ENCODE measurements around the gene CST3.
A peak's percentile ranks its signal among the peaks of the same experiment; 100 is the strongest.
"Not testable (repeated sequence)": the region's sequence is repeated elsewhere in the genome, so short reads cannot be mapped to it uniquely, and the experiment has no call there.

CST3 gene

DNA sequence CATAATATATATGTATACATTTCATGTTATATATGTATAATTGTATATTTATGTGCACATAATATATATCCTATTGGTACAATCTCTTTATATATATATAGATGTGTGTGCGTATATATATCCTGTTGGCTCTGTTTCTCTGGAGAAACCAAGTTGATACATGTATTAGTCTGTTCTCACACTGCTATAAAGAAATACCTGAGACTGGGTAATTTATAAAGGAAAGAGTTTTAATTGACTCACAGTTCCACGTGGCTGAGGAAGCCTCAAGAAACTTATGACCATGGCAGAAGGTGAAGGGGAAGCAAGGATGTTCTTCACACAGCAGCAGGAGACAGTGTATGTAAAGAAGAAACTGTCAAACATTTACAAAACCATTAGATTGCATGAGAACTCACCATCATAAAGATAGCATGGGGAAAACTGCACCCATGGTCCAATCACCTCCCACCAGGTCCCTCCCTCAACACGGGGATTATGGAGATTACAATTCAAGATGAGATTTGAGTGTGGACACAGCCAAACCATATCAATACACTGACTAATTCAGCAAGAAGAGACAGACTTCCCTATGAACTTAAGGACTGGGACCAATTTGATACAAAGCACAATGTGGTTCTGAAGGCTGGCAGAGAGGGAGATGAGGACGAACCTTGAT is 14.0 kb downstream of the CST3 start:
- TF ChIP-seq POLR2AphosphoS5 (IDR thresholded peaks at IDR 0.05; ENCODE audit: low read depth), result no peak
- TF ChIP-seq GABPA (IDR thresholded peaks at IDR 0.05; ENCODE audit: low read depth), result no peak
- no peak for TF ChIP-seq SPI1 (IDR thresholded peaks at IDR 0.05; ENCODE audit: borderline replicate concordance, low read depth)
- Histone ChIP-seq H3K27ac (replicated peaks) (no peak overlapping the region), H3K27me3 (ENCODE audit: insufficient read depth, poor library complexity, severe bottlenecking) (no peaks in the 10 kb centered on the region), H3K4me3 (replicated peaks; ENCODE audit: insufficient read depth, low read length) (no peak overlapping the region)
- DNase-seq (ENCODE audit: low read depth in 1 of 2, low spot score in 1 of 2), result no peak

- H3K27ac ChIP-seq (replicated peaks), result no peak overlapping the region
- DNase-seq (ENCODE audit: low read depth in 1 of 2, low spot score in 1 of 2), result no peak
- peak overlapping the region; percentile 37 for H3K4me3 ChIP-seq (replicated peaks; ENCODE audit: insufficient read depth, low read length)
- TF ChIP-seq SPI1 (IDR thresholded peaks at IDR 0.05; ENCODE audit: borderline replicate concordance, low read depth), result no peak
- no peak for TF ChIP-seq CTCF (IDR thresholded peaks at IDR 0.05; ENCODE audit: insufficient read depth, low read length)
- no peak for TF ChIP-seq POLR2AphosphoS5 (IDR thresholded peaks at IDR 0.05; ENCODE audit: low read depth)
- TF ChIP-seq, protein P1, sequence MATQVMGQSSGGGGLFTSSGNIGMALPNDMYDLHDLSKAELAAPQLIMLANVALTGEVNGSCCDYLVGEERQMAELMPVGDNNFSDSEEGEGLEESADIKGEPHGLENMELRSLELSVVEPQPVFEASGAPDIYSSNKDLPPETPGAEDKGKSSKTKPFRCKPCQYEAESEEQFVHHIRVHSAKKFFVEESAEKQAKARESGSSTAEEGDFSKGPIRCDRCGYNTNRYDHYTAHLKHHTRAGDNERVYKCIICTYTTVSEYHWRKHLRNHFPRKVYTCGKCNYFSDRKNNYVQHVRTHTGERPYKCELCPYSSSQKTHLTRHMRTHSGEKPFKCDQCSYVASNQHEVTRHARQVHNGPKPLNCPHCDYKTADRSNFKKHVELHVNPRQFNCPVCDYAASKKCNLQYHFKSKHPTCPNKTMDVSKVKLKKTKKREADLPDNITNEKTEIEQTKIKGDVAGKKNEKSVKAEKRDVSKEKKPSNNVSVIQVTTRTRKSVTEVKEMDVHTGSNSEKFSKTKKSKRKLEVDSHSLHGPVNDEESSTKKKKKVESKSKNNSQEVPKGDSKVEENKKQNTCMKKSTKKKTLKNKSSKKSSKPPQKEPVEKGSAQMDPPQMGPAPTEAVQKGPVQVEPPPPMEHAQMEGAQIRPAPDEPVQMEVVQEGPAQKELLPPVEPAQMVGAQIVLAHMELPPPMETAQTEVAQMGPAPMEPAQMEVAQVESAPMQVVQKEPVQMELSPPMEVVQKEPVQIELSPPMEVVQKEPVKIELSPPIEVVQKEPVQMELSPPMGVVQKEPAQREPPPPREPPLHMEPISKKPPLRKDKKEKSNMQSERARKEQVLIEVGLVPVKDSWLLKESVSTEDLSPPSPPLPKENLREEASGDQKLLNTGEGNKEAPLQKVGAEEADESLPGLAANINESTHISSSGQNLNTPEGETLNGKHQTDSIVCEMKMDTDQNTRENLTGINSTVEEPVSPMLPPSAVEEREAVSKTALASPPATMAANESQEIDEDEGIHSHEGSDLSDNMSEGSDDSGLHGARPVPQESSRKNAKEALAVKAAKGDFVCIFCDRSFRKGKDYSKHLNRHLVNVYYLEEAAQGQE (IDR thresholded peaks at IDR 0.05; ENCODE audit: insufficient replicate concordance, low read depth), result no peak
- no peak for TF ChIP-seq GABPA (IDR thresholded peaks at IDR 0.05; ENCODE audit: low read depth)
- H3K27me3 ChIP-seq (ENCODE audit: insufficient read depth, poor library complexity, severe bottlenecking), result no peaks in the 10 kb centered on the region
Observed at GRCh38 chr20:23622839-23623343, 14.9 kb downstream of the CST3 start.

DNA sequence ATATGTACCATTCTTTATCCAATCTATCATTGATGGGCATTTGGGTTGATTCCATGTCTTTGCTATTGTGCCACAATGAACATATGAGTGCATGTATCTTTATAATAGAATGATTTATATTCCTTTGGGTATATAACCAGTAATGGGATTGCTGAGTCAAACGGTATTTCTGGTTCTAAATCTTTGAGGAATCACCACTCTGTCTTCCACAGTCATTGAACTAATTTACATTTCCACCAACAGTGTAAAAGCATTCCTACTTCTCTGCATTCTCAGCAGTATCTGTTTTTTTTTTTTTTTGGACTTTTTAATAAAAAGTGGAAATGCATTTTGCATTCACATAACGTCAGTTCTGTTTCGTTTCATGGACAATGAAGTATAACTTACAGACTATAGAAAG is 15.4 kb downstream of the CST3 start:
- H3K27me3 ChIP-seq (ENCODE audit: insufficient read depth, poor library complexity, severe bottlenecking); H3K27ac ChIP-seq (replicated peaks); DNase-seq (ENCODE audit: low read depth in 1 of 2, low spot score in 1 of 2); H3K4me3 ChIP-seq (replicated peaks; ENCODE audit: insufficient read depth, low read length): not testable (repeated sequence)

- not testable (repeated sequence) for H3K27me3 ChIP-seq (ENCODE audit: insufficient read depth, poor library complexity, severe bottlenecking); H3K4me3 ChIP-seq (replicated peaks; ENCODE audit: insufficient read depth, low read length); H3K27ac ChIP-seq (replicated peaks); DNase-seq (ENCODE audit: low read depth in 1 of 2, low spot score in 1 of 2)
Observed at GRCh38 chr20:23620670-23621386, 16.9 kb downstream of the CST3 start.

- no peak for DNase-seq (ENCODE audit: low read depth in 1 of 2, low spot score in 1 of 2)
- TF ChIP-seq POLR2AphosphoS5 (IDR thresholded peaks at IDR 0.05; ENCODE audit: low read depth) (no peak), CTCF (IDR thresholded peaks at IDR 0.05; ENCODE audit: insufficient read depth, low read length) (no peak), GABPA (IDR thresholded peaks at IDR 0.05; ENCODE audit: low read depth) (no peak), SPI1 (IDR thresholded peaks at IDR 0.05; ENCODE audit: borderline replicate concordance, low read depth) (no peak)
- TF ChIP-seq, protein P1 (IDR thresholded peaks at IDR 0.05; ENCODE audit: insufficient replicate concordance, low read depth), result no peak
- Histone ChIP-seq H3K27me3 (ENCODE audit: insufficient read depth, poor library complexity, severe bottlenecking) (no peaks in the 10 kb centered on the region), H3K27ac (replicated peaks) (no peak overlapping the region), H3K4me3 (replicated peaks; ENCODE audit: insufficient read depth, low read length) (no peak overlapping the region)
Observed at GRCh38 chr20:23614163-23614562, 23.6 kb downstream of the CST3 start.
